HG03066 (cell line): ENCODE measurements around the gene SERP1.

Source experiments
- ATAC-seq: cut with Tn5 transposase; IDR thresholded peaks from one replicate; pipeline ENCODE4 v1.9.1; 2021; ENCODE audit warnings: low read depth; ENCODE audit not compliant: unreplicated experiment

SERP1 gene

GRCh38 chr3:150546226-150547044, at the start of gene SERP1, which contains the start of gene EIF2A:
SERP1 (minus strand) TSS chr3:150546496; CDS start chr3:150546135, 361 bp downstream.
EIF2A (plus strand) TSS chr3:150546787; CDS start chr3:150546803, 16 bp downstream.
- ATAC-seq: peak; percentile 93

DNA sequence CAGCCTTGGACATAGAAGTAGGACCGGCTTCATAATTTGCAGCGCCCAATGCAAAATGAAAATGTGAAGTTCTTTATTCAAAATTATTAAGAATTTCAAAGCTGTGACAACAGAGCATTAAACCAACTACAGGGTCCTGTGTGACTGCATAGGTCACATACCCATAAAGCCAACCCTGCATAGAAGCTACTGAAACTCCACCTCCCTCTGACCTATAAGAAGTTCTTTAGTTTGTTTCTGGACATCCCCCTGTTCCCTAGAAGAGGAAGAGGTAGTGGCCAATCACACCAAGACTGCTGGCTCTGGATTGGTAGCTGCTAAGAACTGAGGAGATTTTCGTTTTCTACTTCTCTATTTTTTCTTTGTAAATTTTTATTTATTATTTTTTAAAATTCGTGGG, 47.9 kb upstream of the SERP1 start:
- no peak for ATAC-seq

- ATAC-seq: no peak
These were observed 43.5 kb upstream of the SERP1 start for GRCh38 chr3:150589759-150590158.

- ATAC-seq: no peak
These were observed 41.9 kb upstream of the SERP1 start for GRCh38 chr3:150588027-150588830.

- peak; percentile 69 for ATAC-seq
These were observed 36.7 kb upstream of the SERP1 start for GRCh38 chr3:150583028-150583427.

GRCh38 chr3:150582620-150583019, 36.3 kb upstream of the SERP1 start:
- peak; percentile 60 for ATAC-seq

DNA sequence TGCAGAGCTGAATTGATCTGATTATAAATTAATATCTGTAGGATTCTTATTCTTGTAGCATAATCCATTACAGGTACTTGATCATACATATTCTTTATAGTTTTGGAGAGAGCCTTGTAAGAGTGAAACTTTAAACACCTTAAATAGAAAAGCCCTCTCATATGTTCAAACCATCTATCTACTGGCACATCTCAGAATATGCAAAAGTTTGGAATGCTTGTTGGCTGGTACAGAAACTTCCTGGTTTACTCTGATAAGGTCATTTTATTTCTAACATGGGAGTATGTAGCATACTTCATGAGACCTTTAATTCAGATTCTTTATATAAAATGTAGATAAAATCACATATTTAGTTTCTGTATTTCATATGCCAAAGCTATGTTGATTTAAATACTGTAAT, 34.9 kb upstream of the SERP1 start:
- no peak for ATAC-seq

- ATAC-seq: no peak
These were observed 31.6 kb upstream of the SERP1 start for GRCh38 chr3:150577855-150578254.

DNA sequence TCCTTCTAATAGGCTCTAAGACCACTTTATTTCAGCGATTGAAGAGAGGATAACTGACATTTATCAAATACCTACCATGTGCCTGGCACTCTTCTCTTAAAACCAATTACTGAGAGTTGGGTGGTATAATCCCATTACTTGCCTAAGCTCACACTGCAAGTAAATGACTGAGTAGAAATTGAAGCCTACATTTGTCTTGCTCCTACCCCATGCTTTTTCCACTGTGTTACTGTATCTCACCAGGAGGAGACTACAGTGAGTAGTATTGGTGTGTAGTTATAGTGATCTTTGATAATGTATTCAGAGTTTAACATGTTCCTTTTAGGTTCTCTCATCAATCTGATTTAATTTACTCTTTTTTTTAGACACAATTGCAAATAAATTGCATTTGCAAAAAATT, 21.0 kb upstream of the SERP1 start:
- no peak for ATAC-seq

- ATAC-seq: no peak
These were observed 17.9 kb upstream of the SERP1 start for GRCh38 chr3:150564243-150564642.

DNA sequence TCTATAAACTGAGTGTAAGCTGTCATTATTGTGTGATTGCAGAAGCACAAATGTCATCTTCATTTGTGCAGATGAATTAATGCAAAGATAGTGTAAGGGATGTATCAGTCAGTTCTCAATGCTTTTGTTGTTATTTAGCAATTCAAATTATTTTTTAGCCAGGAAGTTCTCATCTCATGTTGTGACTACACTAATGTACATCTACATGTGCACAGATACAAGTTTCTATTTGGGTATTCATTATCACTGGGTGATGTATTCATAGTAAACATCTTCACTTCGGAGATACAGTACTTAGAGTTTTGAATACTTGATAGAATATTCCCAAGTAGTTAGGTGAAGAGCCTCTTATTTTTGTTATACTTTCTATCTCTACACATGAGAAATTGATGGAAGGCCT, 11.4 kb upstream of the SERP1 start:
- ATAC-seq: no peak

- ATAC-seq: no peak
These were observed 10.5 kb upstream of the SERP1 start for GRCh38 chr3:150556792-150557191.

DNA sequence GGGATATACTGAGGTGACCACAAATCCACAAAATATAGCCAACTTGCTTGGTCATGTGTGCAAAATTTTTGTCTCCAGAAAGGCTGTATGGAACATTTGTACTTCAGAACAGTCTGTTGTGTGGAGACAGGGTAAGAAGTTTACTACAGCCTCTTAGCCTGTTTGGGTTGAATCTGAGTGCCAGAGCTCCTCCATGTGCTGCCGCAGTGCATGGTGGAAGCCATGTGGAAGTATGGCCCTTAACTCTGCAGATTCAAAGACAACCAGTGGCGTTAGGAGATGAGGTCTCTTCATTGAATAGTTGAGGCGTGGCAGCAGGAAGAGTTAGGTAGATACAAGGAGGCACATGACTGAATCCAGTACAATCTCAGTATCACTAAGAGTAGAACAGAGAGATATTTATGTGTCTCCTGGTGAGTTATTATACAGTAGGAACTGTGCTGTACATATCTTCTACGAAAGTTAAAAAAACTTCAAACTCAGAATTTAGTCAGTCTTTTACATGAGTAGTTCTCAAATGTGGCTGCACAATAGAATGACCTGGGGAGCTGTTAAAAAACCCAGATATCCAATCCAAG, 9.7 kb upstream of the SERP1 start:
- ATAC-seq: no peak

GRCh38 chr3:150547045-150547741, 897 bp upstream of the SERP1 start:
- ATAC-seq: no peak

DNA sequence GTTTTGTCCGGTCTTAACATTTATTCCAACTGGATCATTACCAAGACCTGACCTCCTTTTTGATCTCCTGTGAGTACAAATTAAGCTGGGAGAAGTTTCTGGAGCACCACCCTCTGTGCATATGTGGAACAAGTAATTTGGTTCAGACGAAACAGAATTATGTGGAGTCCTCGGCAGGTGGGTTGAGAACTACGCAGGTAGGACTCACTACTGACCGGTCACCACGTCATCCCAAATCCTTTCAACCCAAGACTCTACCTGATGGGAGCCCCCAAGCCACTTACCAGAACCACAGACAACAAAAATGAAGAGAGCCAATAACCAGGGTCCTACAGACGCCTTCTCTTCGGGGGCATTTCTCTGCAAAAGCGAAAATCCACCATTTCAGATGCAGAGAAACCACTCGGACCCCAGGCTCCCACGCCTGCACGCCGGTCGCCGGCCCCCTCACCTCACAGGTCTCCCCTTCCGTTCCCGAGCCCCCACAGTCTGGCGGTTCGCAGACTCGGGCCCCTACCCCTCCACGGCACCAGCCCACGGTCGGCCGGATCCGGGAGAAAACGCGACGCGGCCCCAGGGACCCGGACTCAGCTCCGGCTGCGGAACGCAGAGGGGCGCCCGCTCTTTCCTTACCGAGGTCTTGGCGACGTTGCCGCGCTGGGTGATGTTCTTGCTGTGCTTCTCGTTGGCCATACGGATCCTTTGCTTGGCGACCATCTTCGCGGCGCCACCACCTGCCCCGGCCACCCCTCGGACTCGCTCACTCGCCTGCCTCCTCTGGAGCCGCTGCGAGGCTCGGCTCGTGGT, 674 bp downstream of the SERP1 start:
- peak; percentile 15 for ATAC-seq

DNA sequence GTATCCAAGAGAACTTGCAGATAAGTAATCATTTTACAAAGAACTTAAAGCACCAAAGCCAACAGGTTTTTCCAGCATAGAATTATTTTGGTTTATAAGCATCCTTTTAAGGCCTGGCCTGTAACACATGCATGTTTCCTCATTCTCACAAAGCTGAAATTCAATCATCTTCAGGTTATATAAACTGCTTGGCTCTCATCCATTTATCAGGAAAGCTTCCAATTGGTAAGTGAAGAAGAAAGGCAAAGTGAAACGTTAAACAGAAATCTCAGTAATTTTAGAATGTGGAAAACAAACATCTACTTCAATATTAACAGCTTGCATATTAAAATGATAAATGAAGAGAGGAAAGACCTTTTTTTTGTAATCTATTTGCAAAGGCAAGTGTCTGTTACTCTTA, 1.6 kb downstream of the SERP1 start:
- ATAC-seq: no peak

DNA sequence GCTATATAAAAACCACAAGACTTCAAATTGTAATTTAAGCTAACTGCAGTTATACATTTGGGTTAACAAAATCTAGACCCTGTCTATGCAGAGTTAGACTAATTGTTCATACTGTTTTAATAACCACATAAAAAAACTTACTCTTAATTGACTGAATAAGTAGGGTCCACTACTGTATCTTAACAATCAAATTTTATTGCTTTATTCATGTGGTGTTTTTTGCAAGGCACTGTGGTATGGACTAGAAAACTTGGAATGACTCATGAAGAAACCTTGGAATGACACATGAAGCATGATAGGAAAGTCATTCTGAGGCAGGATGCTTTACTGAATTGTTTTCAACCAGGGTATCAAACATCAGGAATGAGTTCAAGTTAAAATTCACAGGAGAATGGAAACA, 2.3 kb downstream of the SERP1 start:
- no peak for ATAC-seq

DNA sequence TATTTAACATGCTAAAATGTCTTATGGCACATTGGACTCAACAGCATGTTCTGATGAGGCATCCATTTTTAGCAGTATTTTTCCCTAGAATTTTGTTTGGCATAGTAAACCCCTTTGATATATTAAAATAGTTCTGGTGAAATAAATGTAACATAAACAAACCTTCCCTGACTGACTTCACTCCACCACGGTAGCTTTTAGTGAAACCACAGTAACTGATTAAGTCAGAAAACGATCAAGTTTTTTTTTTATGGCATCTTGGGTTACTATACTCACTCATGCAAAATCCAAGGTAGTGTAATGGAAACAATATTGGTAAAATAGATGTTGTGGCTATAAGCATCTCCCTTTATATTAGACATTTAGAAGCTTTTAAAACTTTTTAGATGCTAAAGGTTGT, 2.8 kb downstream of the SERP1 start:
- ATAC-seq: no peak

- ATAC-seq: no peak
These were observed 3.2 kb downstream of the SERP1 start for GRCh38 chr3:150543128-150543527.

DNA sequence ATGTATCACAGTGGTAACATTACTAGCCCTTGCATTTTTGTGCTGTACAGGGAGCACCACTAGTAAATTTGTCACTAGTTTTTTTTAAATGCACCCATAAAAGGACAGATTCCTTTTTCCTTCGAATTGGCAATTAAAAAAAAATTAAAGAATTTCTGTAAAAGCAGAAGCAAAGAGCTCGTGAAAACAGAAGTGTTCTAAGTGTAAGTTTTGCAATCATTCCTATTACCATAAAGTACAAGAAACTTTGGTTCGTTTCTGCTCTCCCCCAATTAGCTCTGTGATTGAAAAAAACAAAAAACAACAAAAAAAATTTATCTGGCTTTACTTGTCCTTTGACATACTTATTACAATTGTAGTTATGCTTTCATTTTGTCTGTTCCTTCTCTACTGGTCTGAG, 5.3 kb downstream of the SERP1 start:
- ATAC-seq: no peak
